SK-N-SH (cell line): ENCODE data around the gene ZNF610. TPM values are rescaled to one million over a fixed set of nuclear protein-coding genes. Genes with fewer than 3 reads are reported as not detected.

Experiments used
- CTCF ChIA-PET: fragments of 300-600, 350-600 bp; formaldehyde crosslinking; extraction: SDS; loops from one replicate; lab custom pipeline; 2021; lab: Yijun Ruan, JAX
- POLR2A ChIA-PET: fragments of 350-600 bp; sonication (Branson Sonifier 250); formaldehyde crosslinking; extraction: SDS; loops from one replicate; lab custom pipeline; 2020; ENCODE audit warnings: antibody characterized with exemption, inconsistent platforms; lab: Yijun Ruan, JAX
- DNase-seq: peaks from one replicate; pipeline ENCODE4 v3.0.0; 2012
- H2AFZ ChIP-seq: fragments of 200-600 bp; sonication (generic); 2 replicates; pipeline ENCODE4 v1.8.1; 2016; ENCODE audit warnings: antibody characterized with exemption, mild to moderate bottlenecking, low read depth
- H3F3A ChIP-seq: fragments of 200-600 bp; sonication (generic); replicated peaks from 2 replicates; pipeline ENCODE3; 2016; ENCODE audit warnings: antibody characterized with exemption, mild to moderate bottlenecking; ENCODE audit not compliant: insufficient read depth
- H3K27ac ChIP-seq, 2 experiments: fragments of 200-500 bp in 1 of 2; fragments of 200-600 bp in 1 of 2; sonication (Bioruptor generic) in 1 of 2; sonication (generic), shearing (Covaris generic) in 1 of 2; 2 replicates each; pipeline versions ENCODE4 v1.5.1 to v1.6.1; 2014 to 2016; ENCODE audit warnings: low read depth in 2 of 2, inconsistent platforms in 1 of 2, low read length in 1 of 2, mild to moderate bottlenecking in 1 of 2, mixed read lengths in 1 of 2
- H3K27me3 ChIP-seq: fragments of 200-600 bp; sonication (generic), shearing (Covaris generic); 2 replicates; pipeline ENCODE4 v1.6.1; 2016; ENCODE audit warnings: mixed run types; ENCODE audit not compliant: insufficient read depth
- H3K36me3 ChIP-seq, 2 experiments: fragments of 200-500 bp in 1 of 2; fragments of 200-600 bp in 1 of 2; sonication (Bioruptor generic) in 1 of 2; sonication (generic) in 1 of 2; replicated peaks in 1 of 2; 2 replicates each; pipeline versions ENCODE3 to v1.5.1; 2014 to 2016; ENCODE audit warnings: low read length in 1 of 2, mild to moderate bottlenecking in 1 of 2; ENCODE audit not compliant: insufficient read depth in 2 of 2, control insufficient read depth in 1 of 2
- H3K4me1 ChIP-seq, 2 experiments: fragments of 200-500 bp in 1 of 2; fragments of 200-600 bp in 1 of 2; sonication (Bioruptor generic) in 1 of 2; sonication (generic), shearing (Covaris generic) in 1 of 2; 2 replicates each; pipeline versions ENCODE4 v1.5.1 to v1.6.1; 2014 to 2016; ENCODE audit warnings: low read depth in 1 of 2, low read length in 1 of 2, mixed run types in 1 of 2; ENCODE audit not compliant: insufficient read depth in 2 of 2, control insufficient read depth in 1 of 2
- H3K4me2 ChIP-seq: fragments of 200-600 bp; sonication (generic), shearing (Covaris generic); 2 replicates; pipeline ENCODE4 v1.6.1; 2017; ENCODE audit warnings: mixed run types
- H3K4me3 ChIP-seq, 2 experiments: fragments of 200-500 bp in 1 of 2; fragments of 200-600 bp in 1 of 2; sonication (Bioruptor generic) in 1 of 2; sonication (generic), shearing (Covaris generic) in 1 of 2; 2 replicates each; pipeline versions ENCODE4 v1.5.1 to v1.8.1; 2014 to 2016; ENCODE audit warnings: low read depth in 2 of 2, inconsistent platforms in 1 of 2, low read length in 1 of 2, mild to moderate bottlenecking in 1 of 2, mixed read lengths in 1 of 2, moderate library complexity in 1 of 2
- H3K79me2 ChIP-seq: fragments of 200-600 bp; sonication (generic); 2 replicates; pipeline ENCODE4 v1.8.1; 2017; ENCODE audit warnings: mild to moderate bottlenecking; ENCODE audit not compliant: insufficient read depth
- H3K9ac ChIP-seq: fragments of 200-600 bp; sonication (generic); 2 replicates; pipeline ENCODE4 v1.6.1; 2017; ENCODE audit warnings: mixed run types
- H3K9me2 ChIP-seq: fragments of 200-600 bp; sonication (generic); 2 replicates; pipeline ENCODE4 v1.6.1; 2017; ENCODE audit warnings: mixed run types
- H3K9me3 ChIP-seq: fragments of 200-600 bp; sonication (generic); 2 replicates; pipeline ENCODE4 v1.6.1; 2017; ENCODE audit warnings: mixed run types, mild to moderate bottlenecking, moderate library complexity
- H4K20me1 ChIP-seq: fragments of 200-600 bp; sonication (generic); 2 replicates; pipeline ENCODE4 v1.6.1; 2017; ENCODE audit warnings: mild to moderate bottlenecking, mixed run types; ENCODE audit not compliant: insufficient read depth
- CHD2 ChIP-seq: fragments of 150-350 bp; IDR thresholded peaks from 2 replicates; pipeline ENCODE4 v1.6.1; 2018; ENCODE audit warnings: low read length; ENCODE audit not compliant: partially characterized antibody
- ELF1 ChIP-seq: IDR thresholded peaks from 2 replicates; pipeline ENCODE4 v1.4.0; 2012
- EP300 ChIP-seq, 2 experiments: IDR thresholded peaks; 2 replicates each; pipeline versions ENCODE4 v1.4.0 to v1.6.1; 2012; ENCODE audit warnings: borderline replicate concordance in 1 of 2, low read depth in 1 of 2, low read length in 1 of 2
- GABPA ChIP-seq: IDR thresholded peaks from 2 replicates; pipeline ENCODE4 v1.4.0; 2012; ENCODE audit warnings: low read depth, mild to moderate bottlenecking
- GATA2 ChIP-seq: sonication (generic); formaldehyde crosslinking; IDR thresholded peaks from 2 replicates; pipeline ENCODE4 v1.5.0; 2020; ENCODE audit warnings: mild to moderate bottlenecking, missing genetic modification reagents
- MXI1 ChIP-seq: IDR thresholded peaks from 2 replicates; pipeline ENCODE4 v1.6.1; 2012; ENCODE audit warnings: mild to moderate bottlenecking, low read depth, low read length, improper control_type of control experiment
- NRF1 ChIP-seq: IDR thresholded peaks from 2 replicates; pipeline ENCODE4 v1.6.1; 2012; ENCODE audit warnings: low read depth, mild to moderate bottlenecking, low read length
- POLR2AphosphoS5 ChIP-seq: IDR thresholded peaks from 2 replicates; pipeline ENCODE4 v1.6.1; 2012; ENCODE audit warnings: low read depth, low read length
- RXRA ChIP-seq: IDR thresholded peaks from 2 replicates; pipeline ENCODE4 v1.4.0; 2012; ENCODE audit warnings: low read depth, mild to moderate bottlenecking, borderline replicate concordance
- SIN3A ChIP-seq: IDR thresholded peaks from 2 replicates; pipeline ENCODE4 v1.6.1; 2012; ENCODE audit warnings: low read depth, mild to moderate bottlenecking, low read length, moderate library complexity, borderline replicate concordance
- TAF1 ChIP-seq: IDR thresholded peaks from 2 replicates; pipeline ENCODE4 v1.6.1; 2012; ENCODE audit warnings: low read depth, mild to moderate bottlenecking, low read length, moderate library complexity, borderline replicate concordance
- TCF12 ChIP-seq: IDR thresholded peaks from 2 replicates; pipeline ENCODE4 v1.4.0; 2012
- YY1 ChIP-seq: IDR thresholded peaks from 2 replicates; pipeline ENCODE4 v1.4.0; 2012; ENCODE audit warnings: low read depth, mild to moderate bottlenecking
- WGBS: methylation state at CpG from one replicate; pipeline ENCODE4 v1.1.6; 2017; ENCODE audit warnings: low lambda C conversion rate; 5-methylcytosine and 5-hydroxymethylcytosine counted together
- polyA plus RNA-seq, 3 experiments: library from polyadenylated mRNA; depleted of rRNA; stranded (reverse); fragments of >200 nt; gene quantifications; 2 replicates each; pipeline ENCODE4 v1.2.3, GENCODE V29; 2012
- TF ChIP-seq, protein P1 (sequence below): fragments of 150-350 bp; IDR thresholded peaks from 2 replicates; pipeline ENCODE4 v1.6.1; 2017; ENCODE audit warnings: antibody characterized with exemption, low read length, low read depth, borderline replicate concordance
- TF ChIP-seq, protein P2 (sequence below): IDR thresholded peaks from 2 replicates; pipeline ENCODE4 v1.4.0; 2012; ENCODE audit warnings: low read depth, borderline replicate concordance
- TF ChIP-seq, protein P3 (sequence below): IDR thresholded peaks from 2 replicates; pipeline ENCODE4 v1.4.0; 2012; ENCODE audit warnings: low read depth
- TF ChIP-seq, protein P4 (sequence below): IDR thresholded peaks from 2 replicates; pipeline ENCODE4 v1.6.1; 2012; ENCODE audit warnings: mild to moderate bottlenecking, low read depth, low read length, moderate library complexity
- TF ChIP-seq, protein P5 (sequence below): fragments of 200-600 bp; sonication (generic); IDR thresholded peaks from 2 replicates; pipeline ENCODE4 v1.6.1; 2017; ENCODE audit warnings: antibody characterized with exemption, mild to moderate bottlenecking, moderate library complexity
- TF ChIP-seq, protein P6 (sequence below): IDR thresholded peaks from 2 replicates; pipeline ENCODE4; 2012

Gene ZNF610
- 1.9 and 2.9 TPM in 2 replicates for polyA plus RNA-seq (2012; rRNA removed)
- polyA plus RNA-seq (2012; cell fraction: cytosol; rRNA removed), result 3.0 and 3.4 TPM in 2 replicates
- polyA plus RNA-seq (2012; cell fraction: nucleus; rRNA removed), result 4.9 and 6.6 TPM in 2 replicates

DNA sequence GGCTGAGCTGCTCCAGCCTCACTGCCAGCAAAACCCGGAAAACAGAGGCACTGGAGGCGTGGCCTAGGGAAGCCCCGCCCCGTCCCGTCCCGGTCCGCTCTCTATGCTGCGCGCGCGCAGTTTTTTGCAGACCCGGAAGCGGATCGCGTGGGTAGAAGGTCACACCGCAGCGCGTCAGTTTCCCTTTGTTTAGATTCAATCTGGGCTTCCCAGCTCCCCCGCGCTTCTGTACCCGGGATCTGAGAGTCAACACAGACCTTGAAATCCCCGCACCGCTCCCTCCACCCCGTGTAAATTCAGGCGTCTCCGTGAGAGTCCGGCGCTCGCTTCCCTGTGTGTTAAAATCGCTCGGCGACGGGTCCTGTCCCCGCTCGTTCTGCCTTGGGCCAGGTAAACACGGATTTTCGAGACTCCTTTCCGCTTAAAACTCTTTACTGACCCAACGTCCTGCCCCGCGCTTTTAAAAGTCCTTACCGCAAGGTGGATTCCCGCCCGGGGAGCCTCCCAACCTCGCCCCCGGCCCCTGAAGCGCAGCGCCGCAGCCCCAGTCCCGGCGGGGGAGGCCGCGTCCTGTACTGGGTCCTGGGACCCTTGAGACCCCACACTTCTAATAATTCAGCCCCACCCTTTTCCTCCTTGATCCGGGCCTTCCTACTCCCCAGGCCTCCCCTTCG lies at the start of gene ZNF610:
TSS of gene ZNF610 (plus strand) at position 127 of the 674 bp plus-strand sequence. CDS start 12,930 bp downstream, outside the sequence.
- POLR2A ChIA-PET, result interaction anchor here (1.0 to 1.4 kb wide), 3 partner anchors 9 to 63 kb away, joined by 3 to 8 read pairs (median 5); partner anchors contain the start of gene ZNF880
- H3K79me2 ChIP-seq, result peaks cover 6% of the 10 kb centered on the region; the same call in 1 of the 2 replicates
- H3K4me1 ChIP-seq, result no peaks in the 10 kb centered on the region; a peak in 1 of 4 replicates
- peaks cover 6% of the 10 kb centered on the region; the same call in 1 of the 2 replicates for H3K9me3 ChIP-seq
- H3K9me2 ChIP-seq, result no peaks in the 10 kb centered on the region
- H3F3A ChIP-seq, result no peaks in the 10 kb centered on the region
- CTCF ChIA-PET, result no interaction called here
- H3K4me3 ChIP-seq, result peak within 1 kb of the TSS; percentile 92 to 98
- H3K9ac ChIP-seq, result peak within 1 kb of the TSS; percentile 93
- no peaks in the 10 kb centered on the region for H4K20me1 ChIP-seq
- 12% methylated on average over 51 of the region's 55 CpGs for WGBS
- H2AFZ ChIP-seq, result peak within 1 kb of the TSS; percentile 99
- H3K27me3 ChIP-seq, result no peaks in the 10 kb centered on the region
- DNase-seq, result peak; percentile 93
- H3K4me2 ChIP-seq, result peak within 1 kb of the TSS; percentile 88
- H3K36me3 ChIP-seq, result peaks cover 3 to 4% of the 10 kb centered on the region in 2 experiments
- TF ChIP-seq GABPA (peak; percentile 82), TAF1 (peak; percentile 57; the same call in 1 of the 2 replicates), SIN3A (0 out of 2 replicates have a peak, but pooled peaks have one; percentile 62), TCF12 (no peak), RXRA (no peak), ELF1 (peak; percentile 95), GATA2 (no peak), CHD2 (peak; percentile 76), POLR2AphosphoS5 (peak; percentile 79), NRF1 (peak; percentile 80), YY1 (no peak), EP300 (IDR thresholded peaks at IDR 0.05; ENCODE audit: borderline replicate concordance in 1 of 2, low read depth in 1 of 2, low read length in 1 of 2) (no peak), MXI1 (peak; percentile 89)
- TF ChIP-seq, protein P1, sequence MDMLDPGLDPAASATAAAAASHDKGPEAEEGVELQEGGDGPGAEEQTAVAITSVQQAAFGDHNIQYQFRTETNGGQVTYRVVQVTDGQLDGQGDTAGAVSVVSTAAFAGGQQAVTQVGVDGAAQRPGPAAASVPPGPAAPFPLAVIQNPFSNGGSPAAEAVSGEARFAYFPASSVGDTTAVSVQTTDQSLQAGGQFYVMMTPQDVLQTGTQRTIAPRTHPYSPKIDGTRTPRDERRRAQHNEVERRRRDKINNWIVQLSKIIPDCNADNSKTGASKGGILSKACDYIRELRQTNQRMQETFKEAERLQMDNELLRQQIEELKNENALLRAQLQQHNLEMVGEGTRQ, result no peak
- TF ChIP-seq, protein P2, sequence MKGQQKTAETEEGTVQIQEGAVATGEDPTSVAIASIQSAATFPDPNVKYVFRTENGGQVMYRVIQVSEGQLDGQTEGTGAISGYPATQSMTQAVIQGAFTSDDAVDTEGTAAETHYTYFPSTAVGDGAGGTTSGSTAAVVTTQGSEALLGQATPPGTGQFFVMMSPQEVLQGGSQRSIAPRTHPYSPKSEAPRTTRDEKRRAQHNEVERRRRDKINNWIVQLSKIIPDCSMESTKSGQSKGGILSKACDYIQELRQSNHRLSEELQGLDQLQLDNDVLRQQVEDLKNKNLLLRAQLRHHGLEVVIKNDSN, result no peak
- TF ChIP-seq, protein P3, sequence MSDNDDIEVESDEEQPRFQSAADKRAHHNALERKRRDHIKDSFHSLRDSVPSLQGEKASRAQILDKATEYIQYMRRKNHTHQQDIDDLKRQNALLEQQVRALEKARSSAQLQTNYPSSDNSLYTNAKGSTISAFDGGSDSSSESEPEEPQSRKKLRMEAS, result peak; percentile 71
- TF ChIP-seq, protein P4, sequence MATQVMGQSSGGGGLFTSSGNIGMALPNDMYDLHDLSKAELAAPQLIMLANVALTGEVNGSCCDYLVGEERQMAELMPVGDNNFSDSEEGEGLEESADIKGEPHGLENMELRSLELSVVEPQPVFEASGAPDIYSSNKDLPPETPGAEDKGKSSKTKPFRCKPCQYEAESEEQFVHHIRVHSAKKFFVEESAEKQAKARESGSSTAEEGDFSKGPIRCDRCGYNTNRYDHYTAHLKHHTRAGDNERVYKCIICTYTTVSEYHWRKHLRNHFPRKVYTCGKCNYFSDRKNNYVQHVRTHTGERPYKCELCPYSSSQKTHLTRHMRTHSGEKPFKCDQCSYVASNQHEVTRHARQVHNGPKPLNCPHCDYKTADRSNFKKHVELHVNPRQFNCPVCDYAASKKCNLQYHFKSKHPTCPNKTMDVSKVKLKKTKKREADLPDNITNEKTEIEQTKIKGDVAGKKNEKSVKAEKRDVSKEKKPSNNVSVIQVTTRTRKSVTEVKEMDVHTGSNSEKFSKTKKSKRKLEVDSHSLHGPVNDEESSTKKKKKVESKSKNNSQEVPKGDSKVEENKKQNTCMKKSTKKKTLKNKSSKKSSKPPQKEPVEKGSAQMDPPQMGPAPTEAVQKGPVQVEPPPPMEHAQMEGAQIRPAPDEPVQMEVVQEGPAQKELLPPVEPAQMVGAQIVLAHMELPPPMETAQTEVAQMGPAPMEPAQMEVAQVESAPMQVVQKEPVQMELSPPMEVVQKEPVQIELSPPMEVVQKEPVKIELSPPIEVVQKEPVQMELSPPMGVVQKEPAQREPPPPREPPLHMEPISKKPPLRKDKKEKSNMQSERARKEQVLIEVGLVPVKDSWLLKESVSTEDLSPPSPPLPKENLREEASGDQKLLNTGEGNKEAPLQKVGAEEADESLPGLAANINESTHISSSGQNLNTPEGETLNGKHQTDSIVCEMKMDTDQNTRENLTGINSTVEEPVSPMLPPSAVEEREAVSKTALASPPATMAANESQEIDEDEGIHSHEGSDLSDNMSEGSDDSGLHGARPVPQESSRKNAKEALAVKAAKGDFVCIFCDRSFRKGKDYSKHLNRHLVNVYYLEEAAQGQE, result no peak
- TF ChIP-seq, protein P5, sequence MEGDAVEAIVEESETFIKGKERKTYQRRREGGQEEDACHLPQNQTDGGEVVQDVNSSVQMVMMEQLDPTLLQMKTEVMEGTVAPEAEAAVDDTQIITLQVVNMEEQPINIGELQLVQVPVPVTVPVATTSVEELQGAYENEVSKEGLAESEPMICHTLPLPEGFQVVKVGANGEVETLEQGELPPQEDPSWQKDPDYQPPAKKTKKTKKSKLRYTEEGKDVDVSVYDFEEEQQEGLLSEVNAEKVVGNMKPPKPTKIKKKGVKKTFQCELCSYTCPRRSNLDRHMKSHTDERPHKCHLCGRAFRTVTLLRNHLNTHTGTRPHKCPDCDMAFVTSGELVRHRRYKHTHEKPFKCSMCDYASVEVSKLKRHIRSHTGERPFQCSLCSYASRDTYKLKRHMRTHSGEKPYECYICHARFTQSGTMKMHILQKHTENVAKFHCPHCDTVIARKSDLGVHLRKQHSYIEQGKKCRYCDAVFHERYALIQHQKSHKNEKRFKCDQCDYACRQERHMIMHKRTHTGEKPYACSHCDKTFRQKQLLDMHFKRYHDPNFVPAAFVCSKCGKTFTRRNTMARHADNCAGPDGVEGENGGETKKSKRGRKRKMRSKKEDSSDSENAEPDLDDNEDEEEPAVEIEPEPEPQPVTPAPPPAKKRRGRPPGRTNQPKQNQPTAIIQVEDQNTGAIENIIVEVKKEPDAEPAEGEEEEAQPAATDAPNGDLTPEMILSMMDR, result no peak
- TF ChIP-seq, protein P6, sequence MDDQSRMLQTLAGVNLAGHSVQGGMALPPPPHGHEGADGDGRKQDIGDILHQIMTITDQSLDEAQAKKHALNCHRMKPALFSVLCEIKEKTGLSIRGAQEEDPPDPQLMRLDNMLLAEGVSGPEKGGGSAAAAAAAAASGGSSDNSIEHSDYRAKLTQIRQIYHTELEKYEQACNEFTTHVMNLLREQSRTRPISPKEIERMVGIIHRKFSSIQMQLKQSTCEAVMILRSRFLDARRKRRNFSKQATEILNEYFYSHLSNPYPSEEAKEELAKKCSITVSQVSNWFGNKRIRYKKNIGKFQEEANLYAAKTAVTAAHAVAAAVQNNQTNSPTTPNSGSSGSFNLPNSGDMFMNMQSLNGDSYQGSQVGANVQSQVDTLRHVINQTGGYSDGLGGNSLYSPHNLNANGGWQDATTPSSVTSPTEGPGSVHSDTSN, result no peak
- TF ChIP-seq, all 33 proteins: peak for 9
- H3K27ac ChIP-seq, result peak within 1 kb of the TSS; percentile 61 to 72
